Smooth muscle cell of the brain vasculature (primary cell): ENCODE measurements around the gene B3GALT4.

Experiments
- DNase-seq: peaks from one replicate; pipeline ENCODE4 v3.0.0-alpha.2; 2012; ENCODE audit warnings: low read depth, low spot score

Gene B3GALT4

DNA sequence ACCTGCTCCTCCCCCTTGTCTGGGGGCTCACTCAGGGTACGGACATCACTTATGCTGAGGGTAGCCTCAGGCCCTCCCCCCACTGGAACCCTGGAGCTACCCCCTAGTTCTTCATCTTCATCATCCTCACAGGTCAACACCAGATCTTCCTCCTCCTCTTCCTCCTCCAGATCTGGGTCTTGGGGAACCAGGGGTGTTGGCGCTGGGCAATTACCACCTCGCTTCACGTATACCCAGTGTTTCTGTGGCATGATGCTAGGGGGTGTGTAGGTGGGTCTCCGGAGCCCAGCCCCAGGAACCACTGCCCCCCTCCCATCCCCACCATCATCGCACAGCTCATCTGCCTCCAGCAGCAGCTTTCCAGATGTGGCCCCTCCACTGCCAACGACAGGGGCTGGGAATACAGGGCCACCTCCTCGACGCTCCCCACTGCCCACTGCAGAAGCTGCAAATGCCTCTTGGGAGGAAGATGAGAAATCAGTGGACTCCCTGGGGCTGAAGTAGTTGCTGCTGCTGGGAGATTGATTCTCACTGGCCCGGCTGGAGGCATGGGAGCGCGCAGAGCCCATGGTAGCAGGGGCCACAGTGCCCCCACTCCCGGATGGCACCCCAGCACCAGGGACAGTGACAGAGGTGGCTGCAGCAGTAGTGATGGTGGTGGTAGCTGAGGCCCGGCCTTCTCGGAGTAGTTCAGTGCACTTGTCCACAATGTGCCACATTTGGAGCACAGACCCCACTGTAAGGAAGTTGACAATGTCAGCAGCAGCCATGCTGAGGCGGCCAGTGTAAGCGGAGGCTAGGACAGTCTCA is 39.1 kb downstream of the B3GALT4 start:
- DNase-seq = no peak

DNA sequence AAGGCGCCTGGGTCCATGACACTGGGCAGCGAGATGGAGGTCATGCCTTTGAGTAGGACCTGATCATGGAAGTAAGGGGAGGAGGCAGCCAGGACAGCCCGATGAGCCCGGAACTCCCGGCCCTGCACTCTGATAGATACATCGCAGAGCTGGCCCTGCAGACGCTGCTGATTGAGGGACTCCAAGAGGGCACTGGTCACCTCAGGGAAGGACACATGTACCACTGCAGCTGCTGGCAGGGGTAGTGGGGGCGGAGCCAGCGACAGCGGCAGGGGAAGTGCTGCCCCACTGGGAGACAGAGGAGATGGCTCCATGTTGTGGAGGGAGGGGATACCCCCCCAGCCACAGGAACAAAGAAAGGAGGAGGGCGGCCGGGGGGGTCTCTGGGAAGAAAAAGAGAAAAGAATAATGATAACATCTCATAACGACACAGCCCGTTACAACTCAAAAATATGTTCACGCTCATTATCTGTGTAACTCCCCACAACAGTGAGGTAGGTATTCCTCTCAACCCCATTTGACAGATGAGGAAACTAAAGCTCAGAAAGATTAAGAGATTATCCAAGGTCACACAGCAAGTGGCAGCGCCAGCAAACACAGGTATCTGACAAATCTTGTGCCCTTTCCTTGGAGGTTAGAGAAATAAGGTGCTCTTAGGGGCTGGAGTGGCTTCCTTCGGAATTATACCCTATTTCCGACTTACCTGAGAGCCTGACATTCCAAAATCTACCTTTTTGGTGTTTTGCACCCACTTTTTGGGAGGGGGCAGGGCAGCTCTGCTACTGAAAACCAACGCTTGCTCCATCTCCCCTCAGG is 39.9 kb downstream of the B3GALT4 start:
- no peak for DNase-seq

DNA sequence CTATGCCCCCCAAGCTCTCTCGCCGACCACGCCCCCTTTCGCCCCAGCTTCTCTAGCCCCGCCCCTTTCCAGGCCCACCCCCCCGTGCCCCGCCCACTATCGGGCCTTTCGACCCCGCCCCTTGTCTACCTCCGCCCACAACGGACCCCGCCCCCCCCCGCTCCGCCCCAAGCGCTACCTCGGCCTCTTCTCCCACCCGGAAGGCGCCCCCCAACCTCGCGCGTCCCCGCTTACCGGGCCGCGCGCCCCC is 40.4 kb downstream of the B3GALT4 start:
- DNase-seq = no peak

DNA sequence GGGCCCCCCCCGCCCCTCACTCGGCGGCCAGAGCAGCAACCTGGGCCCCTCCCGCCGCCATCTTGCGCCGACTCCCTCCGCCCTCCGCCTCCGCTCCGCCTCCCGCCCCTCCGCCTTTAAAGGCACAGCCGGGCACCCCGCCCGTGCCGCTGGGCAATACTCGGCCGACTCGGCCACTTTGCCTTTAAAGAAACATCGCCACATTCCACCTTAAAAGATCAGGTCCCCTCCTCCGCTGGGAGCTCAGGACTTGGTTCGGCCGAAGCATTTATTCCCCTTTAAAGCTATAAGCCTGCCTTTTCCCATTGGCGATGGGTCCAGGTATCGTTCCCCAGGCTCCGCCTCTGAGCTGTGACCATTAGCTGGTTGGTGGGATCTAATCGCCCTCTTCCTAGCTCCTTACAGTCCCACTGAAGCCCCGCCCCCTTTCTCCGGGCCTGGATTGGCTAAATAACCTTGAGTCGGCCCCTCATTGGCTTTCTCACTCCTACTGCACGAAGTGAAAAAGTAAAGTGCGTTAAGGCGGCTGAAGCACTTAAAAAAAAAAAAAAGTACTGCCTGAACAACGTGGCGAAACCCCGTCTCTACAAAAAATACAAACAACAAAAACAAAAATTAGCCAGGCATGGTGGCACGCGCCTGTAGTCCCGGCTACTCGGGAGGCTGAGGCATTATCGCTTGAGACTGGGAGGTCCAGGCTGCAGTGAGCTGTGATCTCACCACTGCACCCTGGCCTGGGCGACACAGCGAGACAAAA is 40.9 kb downstream of the B3GALT4 start, which contains the start of gene ZBTB22:
Gene ZBTB22, minus strand, starts transcription at position 76 of the 757 bp plus-strand sequence. CDS start 828 bp downstream, outside the sequence.
- DNase-seq = peak; percentile 99

DNA sequence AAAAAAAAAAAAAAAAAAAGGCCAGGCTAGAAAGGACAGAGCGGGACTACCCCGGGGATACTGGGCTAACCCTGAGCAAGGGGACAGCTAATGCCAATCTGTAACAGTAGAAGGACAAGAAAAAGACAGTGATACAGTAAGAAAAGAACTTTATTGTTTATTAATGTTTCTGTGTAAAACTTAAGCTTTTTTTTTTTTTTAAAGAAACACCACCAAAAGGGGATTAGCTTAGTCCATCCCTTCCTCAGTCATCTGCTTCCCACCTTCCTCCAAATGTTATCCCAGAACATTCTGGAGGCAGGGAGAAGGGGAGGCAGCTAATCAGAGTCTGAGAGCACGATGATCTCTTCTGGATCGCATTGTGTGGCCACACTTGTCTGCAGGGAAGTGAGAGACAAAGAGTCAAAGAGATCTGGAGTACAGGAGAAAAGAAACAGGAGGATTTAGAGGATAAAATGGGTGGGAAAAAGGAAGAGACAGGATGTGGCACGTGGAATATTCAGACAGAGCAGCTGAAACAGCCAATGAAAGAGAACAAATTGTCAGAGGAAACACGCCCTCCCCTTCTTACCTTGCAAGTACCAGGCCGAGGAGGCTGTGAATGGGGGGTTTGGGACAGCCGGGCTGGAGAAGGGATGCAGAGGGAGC is 41.6 kb downstream of the B3GALT4 start:
- DNase-seq = no peak

DNA sequence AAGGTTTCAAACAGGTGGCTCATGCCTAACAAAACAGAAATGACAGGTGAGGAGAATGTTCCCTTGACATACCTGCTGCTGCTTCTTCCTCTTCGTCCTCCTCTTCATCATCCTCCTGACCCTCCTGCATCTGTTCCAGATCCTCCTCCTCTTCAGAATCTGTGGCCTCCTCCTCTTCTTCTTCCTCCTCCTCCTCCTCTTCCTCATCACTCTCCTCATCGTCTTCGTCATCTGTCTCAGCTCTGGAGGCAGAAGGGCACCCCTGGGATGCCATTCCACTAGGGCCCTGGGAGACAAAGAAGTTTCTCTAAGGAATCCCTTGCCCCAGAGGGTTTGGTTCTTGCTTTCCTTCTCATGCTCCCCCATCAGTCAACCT is 43.0 kb downstream of the B3GALT4 start:
- no peak for DNase-seq

DNA sequence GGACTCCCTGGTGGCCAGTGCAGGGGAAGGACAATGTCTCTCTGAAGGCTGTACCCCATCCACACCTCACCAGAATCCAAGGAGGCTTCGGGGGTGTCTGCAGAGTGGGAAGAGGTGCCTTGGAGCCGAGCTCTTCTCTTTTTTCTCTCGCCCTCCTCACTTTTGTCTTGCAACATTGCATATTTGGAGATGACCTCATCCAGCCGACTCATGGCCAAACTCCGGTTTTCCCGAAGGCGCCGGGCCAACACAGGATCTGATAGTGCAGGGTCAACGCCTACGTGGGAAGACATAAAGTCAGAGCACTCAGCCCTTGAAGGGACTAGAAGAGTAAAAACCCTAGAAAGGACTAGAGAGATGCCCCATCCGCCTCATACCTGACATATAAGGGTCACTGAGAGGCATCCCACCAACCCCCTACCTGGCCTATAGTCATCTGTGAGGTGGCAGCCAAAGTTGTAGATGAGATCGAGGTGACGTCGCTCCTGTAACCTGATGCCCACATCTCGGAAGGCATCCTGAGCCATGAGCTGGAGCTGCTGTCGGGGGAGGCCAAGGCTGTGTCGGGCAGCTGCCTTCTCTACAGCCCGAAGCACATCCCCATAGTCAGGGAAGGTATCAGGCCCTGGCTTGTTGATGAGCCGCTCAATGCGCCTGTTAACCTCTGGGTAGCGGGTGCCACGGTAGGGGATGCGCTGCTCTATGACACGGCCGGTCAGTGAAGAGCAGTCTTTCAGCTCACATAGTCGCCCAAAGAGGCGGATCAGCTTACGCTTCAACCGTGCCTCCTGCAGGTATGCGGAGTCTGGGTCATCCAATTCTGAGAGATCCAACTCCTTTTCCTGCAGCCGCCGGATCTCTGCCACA is 43.6 kb downstream of the B3GALT4 start:
- DNase-seq = no peak

DNA sequence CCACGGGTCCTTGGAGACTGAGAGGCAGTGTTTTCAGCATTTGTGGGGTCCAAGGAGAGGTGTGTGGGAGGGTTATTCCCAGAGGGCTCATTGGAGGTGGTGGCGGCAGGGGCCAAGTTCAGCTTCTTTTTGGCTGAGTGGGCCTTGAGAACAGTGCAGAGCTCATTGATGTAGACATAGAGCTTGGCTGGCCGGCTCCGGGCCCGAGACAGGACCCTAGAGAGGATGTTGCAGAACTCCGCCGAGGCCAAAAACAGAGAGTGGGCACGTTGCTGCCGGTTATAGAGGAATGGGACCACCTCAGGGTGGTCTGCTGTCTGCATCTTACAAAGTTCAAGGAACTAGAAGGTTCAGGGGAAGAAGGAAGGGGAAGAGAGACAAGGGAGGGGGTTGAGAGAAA is 44.3 kb downstream of the B3GALT4 start:
- no peak for DNase-seq

DNA sequence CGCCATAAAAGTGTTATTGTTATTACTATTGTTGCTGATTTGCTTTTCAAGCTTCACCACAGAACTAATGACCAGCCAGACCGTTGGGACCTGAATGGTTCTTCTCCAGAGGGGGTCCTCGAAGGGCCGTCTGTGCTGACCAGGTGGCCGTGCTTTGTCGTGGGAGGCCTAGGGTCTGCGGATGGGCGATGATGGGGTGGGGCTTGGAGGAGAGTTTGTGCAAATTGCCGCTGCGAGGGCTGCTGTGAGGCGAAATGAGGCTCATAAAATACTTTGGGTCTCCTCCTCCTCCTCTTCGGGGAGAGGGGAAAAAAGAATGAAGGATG is 46.7 kb downstream of the B3GALT4 start:
- no peak for DNase-seq

DNA sequence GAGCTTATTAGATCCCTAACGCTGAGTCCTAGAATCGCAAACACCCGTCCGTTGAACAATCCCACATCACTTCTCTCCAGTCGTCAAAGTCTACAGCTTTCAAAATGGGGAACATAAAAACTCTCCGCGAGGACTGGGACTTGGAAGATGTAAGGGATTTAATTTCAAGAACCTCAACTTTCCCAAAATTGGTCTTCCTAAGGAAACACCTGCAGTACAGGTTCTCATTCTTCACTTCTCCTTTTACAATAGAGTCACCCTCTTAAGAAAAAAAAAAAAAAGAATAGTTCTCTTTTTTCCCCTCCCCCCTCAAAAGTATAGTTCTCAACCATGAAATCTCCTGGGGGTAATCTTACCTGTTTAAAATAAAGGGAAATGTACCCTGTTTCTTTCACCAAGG is 47.2 kb downstream of the B3GALT4 start:
- DNase-seq = no peak
